ENCODE data around the gene ALDH2. TPM values are rescaled to one million over a fixed set of nuclear protein-coding genes. Genes with fewer than 3 reads are reported as not detected.
A peak's percentile ranks its signal among the peaks of the same experiment; 100 is the strongest.

Gene ALDH2
- total and polyA plus RNA-seq, 9 of the 15 experiments (the other 6 are each of a cell fraction or from before 2014, with no cell fraction given): 1.9 to 22.5 (median 12.2) TPM

DNA sequence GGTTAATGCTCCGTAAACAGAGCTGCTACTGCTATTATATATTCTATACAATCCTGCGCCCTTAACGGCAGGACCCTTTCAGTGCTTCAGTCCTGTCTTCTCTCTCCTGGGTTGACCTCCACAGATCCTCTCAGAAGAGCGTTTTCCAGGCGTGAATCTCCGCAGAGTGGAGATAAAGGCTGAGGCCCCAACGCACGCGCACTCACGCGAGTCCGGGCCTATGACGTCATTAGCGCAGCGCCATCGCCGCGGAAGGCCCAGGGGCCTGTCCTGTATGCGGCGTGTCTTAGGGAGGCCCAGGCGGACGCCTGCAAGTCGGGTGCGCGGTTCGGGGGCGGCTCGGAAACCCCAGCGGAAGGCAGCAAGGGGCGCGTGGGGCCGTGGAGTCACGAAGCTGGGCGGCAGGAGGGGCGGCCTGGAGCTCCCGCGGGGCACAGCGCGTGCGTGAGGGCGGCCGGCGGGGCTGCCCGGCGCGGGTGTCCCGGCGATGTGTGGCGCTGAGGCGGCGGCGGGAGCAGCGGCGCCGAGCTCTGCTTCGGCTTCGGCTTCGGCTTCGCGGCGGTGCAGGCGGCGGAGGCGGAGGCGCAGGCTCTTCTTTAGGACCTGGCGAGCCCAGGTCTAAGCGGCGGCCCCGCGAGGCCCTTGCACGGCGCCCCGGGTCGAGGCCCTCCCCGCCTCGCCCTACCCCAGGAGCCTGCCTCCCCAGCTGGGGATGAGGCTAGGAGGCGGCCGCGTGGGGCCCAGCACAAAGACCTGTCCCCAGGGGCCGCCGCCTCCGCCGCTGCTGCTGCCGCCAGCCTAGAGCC, 75.2 kb downstream of the ALDH2 start, which contains the start of gene MAPKAPK5 (continued):
- TF ChIP-seq SOX6 (IDR thresholded peaks at IDR 0.05): 0 out of 2 replicates have a peak, but pooled peaks have one; percentile 44
- no peak for TF ChIP-seq MCM2 (IDR thresholded peaks at IDR 0.05; ENCODE audit: low read depth)
- TF ChIP-seq E2F3 (CRISPR knock-in tag; IDR thresholded peaks at IDR 0.05): peak; percentile 64; the same call in 1 of the 2 replicates
- TF ChIP-seq, protein P1, sequence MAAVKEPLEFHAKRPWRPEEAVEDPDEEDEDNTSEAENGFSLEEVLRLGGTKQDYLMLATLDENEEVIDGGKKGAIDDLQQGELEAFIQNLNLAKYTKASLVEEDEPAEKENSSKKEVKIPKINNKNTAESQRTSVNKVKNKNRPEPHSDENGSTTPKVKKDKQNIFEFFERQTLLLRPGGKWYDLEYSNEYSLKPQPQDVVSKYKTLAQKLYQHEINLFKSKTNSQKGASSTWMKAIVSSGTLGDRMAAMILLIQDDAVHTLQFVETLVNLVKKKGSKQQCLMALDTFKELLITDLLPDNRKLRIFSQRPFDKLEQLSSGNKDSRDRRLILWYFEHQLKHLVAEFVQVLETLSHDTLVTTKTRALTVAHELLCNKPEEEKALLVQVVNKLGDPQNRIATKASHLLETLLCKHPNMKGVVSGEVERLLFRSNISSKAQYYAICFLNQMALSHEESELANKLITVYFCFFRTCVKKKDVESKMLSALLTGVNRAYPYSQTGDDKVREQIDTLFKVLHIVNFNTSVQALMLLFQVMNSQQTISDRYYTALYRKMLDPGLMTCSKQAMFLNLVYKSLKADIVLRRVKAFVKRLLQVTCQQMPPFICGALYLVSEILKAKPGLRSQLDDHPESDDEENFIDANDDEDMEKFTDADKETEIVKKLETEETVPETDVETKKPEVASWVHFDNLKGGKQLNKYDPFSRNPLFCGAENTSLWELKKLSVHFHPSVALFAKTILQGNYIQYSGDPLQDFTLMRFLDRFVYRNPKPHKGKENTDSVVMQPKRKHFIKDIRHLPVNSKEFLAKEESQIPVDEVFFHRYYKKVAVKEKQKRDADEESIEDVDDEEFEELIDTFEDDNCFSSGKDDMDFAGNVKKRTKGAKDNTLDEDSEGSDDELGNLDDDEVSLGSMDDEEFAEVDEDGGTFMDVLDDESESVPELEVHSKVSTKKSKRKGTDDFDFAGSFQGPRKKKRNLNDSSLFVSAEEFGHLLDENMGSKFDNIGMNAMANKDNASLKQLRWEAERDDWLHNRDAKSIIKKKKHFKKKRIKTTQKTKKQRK (IDR thresholded peaks at IDR 0.05; ENCODE audit: borderline replicate concordance, low read depth, low read length): no peak
- TF ChIP-seq STAT5B (CRISPR knock-in tag; IDR thresholded peaks at IDR 0.05): no peak
- TF ChIP-seq SP1 (CRISPR knock-in tag; IDR thresholded peaks at IDR 0.05): peak; percentile 78
- TF ChIP-seq ZNF785 (CRISPR knock-in tag; IDR thresholded peaks at IDR 0.05): no peak
- peak; percentile 91 for TF ChIP-seq DACH1 (IDR thresholded peaks at IDR 0.05; ENCODE audit: partially characterized antibody)
- no peak for TF ChIP-seq HDAC3 (IDR thresholded peaks at IDR 0.05; ENCODE audit: borderline replicate concordance, partially characterized antibody)
- no peak for TF ChIP-seq ZC3H8 (IDR thresholded peaks at IDR 0.05)
- no peak for TF ChIP-seq MEF2A (IDR thresholded peaks at IDR 0.05; ENCODE audit: control insufficient read depth, low read depth, low read length)
- TF ChIP-seq NFIC (IDR thresholded peaks at IDR 0.05): no peak
- TF ChIP-seq SIN3B (IDR thresholded peaks at IDR 0.05; ENCODE audit: low read depth): peak; percentile 100
- TF ChIP-seq, protein P2, sequence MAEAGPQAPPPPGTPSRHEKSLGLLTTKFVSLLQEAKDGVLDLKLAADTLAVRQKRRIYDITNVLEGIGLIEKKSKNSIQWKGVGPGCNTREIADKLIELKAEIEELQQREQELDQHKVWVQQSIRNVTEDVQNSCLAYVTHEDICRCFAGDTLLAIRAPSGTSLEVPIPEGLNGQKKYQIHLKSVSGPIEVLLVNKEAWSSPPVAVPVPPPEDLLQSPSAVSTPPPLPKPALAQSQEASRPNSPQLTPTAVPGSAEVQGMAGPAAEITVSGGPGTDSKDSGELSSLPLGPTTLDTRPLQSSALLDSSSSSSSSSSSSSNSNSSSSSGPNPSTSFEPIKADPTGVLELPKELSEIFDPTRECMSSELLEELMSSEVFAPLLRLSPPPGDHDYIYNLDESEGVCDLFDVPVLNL (CRISPR knock-in tag; IDR thresholded peaks at IDR 0.05; ENCODE audit: low read depth): no peak
- peak; percentile 50; the same call in 1 of the 2 replicates for TF ChIP-seq ELF1 (tag; IDR thresholded peaks at IDR 0.05)
- TF ChIP-seq, protein P3, sequence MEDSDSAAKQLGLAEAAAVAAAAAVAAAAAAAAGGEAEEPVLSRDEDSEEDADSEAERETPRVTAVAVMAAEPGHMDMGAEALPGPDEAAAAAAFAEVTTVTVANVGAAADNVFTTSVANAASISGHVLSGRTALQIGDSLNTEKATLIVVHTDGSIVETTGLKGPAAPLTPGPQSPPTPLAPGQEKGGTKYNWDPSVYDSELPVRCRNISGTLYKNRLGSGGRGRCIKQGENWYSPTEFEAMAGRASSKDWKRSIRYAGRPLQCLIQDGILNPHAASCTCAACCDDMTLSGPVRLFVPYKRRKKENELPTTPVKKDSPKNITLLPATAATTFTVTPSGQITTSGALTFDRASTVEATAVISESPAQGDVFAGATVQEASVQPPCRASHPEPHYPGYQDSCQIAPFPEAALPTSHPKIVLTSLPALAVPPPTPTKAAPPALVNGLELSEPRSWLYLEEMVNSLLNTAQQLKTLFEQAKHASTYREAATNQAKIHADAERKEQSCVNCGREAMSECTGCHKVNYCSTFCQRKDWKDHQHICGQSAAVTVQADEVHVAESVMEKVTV (CRISPR knock-in tag; IDR thresholded peaks at IDR 0.05): 0 out of 2 replicates have a peak, but pooled peaks have one; percentile 6
- no peak for TF ChIP-seq ZNF354B (CRISPR knock-in tag; IDR thresholded peaks at IDR 0.05)
- TF ChIP-seq GABPA (tag; conservative IDR thresholded peaks at IDR 0.05; ENCODE audit: low read depth): 0 out of 2 replicates have a peak, but pooled peaks have one; percentile 30
- no peak for TF ChIP-seq RHOXF2B (CRISPR knock-in tag; conservative IDR thresholded peaks at IDR 0.05)
- no peak for TF ChIP-seq CHD1 (IDR thresholded peaks at IDR 0.05; ENCODE audit: low read length)
- TF ChIP-seq YBX1 (IDR thresholded peaks at IDR 0.05): no peak
- peak; percentile 83; the same call in 1 of the 2 replicates for TF ChIP-seq NR4A1 (CRISPR knock-in tag; IDR thresholded peaks at IDR 0.05)
- TF ChIP-seq NR4A1 (tag; IDR thresholded peaks at IDR 0.05): peak; percentile 88

Data from K562 (cell line).